ENCODE measurements around the gene CSRP3.

DNA sequence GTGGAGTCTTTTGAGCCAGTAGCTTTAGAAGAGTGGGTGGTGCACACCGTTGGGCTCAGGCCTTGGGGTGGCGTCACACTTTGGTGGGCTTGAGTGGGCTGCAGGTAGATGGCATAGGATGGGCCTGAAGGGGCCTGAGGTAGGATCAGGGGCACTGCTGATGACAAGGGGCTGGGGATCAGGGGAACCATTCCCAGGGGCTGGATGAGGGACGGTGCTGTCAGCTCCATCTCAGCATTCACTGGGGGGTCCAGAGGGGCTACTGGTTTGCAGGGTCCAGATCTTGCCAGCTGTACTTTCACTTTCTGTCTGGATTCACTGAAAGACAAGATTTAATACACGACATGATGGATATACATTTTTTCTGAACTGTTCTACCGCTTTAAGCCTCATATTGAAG lies 27.9 kb upstream of the CSRP3 start:
- TF ChIP-seq, protein P1, sequence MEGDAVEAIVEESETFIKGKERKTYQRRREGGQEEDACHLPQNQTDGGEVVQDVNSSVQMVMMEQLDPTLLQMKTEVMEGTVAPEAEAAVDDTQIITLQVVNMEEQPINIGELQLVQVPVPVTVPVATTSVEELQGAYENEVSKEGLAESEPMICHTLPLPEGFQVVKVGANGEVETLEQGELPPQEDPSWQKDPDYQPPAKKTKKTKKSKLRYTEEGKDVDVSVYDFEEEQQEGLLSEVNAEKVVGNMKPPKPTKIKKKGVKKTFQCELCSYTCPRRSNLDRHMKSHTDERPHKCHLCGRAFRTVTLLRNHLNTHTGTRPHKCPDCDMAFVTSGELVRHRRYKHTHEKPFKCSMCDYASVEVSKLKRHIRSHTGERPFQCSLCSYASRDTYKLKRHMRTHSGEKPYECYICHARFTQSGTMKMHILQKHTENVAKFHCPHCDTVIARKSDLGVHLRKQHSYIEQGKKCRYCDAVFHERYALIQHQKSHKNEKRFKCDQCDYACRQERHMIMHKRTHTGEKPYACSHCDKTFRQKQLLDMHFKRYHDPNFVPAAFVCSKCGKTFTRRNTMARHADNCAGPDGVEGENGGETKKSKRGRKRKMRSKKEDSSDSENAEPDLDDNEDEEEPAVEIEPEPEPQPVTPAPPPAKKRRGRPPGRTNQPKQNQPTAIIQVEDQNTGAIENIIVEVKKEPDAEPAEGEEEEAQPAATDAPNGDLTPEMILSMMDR (conservative IDR thresholded peaks at IDR 0.05): no peak
- no peak for TF ChIP-seq ZFX (IDR thresholded peaks at IDR 0.05)
